Measurements from ENCODE around the gene ATAD2B. TPM values are rescaled to one million over a fixed set of nuclear protein-coding genes. Genes with fewer than 3 reads are reported as not detected.

ATAD2B gene
- total RNA-seq, 1 donor from 2014 or later, result 24.0 TPM

DNA sequence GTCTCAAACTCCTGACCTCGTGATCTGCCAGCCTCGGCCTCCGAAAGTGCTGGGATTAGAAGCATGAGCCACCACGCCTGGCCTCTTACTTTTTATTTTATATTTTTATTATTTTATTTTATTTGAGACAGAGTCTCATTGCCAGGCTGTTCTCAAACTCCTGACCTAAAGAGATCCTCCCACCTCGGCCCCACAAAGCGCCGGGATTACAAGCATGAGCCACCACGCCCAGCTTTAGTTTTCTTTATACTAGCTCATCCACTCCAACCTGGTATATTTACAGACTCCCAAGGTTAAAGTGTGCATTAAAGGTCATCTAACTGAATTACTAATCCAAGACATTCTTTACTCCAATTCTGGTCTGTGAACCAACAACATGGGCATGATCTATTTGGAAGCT, 26.8 kb downstream of the ATAD2B start:
- Histone ChIP-seq H3K27me3 (no peaks in the 10 kb centered on the region), H3K36me3 (no peaks in the 10 kb centered on the region), H3K27ac (no peak overlapping the region), H3K9me3 (no peaks in the 10 kb centered on the region), H3K4me1 (peaks cover 27% of the 10 kb centered on the region), H3K4me3 (no peak overlapping the region)
- DNase-seq, result no peak
- ATAC-seq, result no peak
- TF ChIP-seq, protein P1, sequence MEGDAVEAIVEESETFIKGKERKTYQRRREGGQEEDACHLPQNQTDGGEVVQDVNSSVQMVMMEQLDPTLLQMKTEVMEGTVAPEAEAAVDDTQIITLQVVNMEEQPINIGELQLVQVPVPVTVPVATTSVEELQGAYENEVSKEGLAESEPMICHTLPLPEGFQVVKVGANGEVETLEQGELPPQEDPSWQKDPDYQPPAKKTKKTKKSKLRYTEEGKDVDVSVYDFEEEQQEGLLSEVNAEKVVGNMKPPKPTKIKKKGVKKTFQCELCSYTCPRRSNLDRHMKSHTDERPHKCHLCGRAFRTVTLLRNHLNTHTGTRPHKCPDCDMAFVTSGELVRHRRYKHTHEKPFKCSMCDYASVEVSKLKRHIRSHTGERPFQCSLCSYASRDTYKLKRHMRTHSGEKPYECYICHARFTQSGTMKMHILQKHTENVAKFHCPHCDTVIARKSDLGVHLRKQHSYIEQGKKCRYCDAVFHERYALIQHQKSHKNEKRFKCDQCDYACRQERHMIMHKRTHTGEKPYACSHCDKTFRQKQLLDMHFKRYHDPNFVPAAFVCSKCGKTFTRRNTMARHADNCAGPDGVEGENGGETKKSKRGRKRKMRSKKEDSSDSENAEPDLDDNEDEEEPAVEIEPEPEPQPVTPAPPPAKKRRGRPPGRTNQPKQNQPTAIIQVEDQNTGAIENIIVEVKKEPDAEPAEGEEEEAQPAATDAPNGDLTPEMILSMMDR (IDR thresholded peaks at IDR 0.05), result no peak
- intact Hi-C loops (cut with DNase I), result no loop called here

GRCh38 chr2:23871206-23871605, 55.7 kb downstream of the ATAD2B start:
- TF ChIP-seq, protein P1 (IDR thresholded peaks at IDR 0.05), result no peak
- Histone ChIP-seq H3K4me3 (no peak overlapping the region), H3K36me3 (peaks cover 73% of the 10 kb centered on the region), H3K27me3 (no peaks in the 10 kb centered on the region), H3K4me1 (no peaks in the 10 kb centered on the region), H3K9me3 (no peaks in the 10 kb centered on the region), H3K27ac (no peak overlapping the region)
- intact Hi-C loops (cut with DNase I), result no loop called here
- no peak for DNase-seq
- no peak for ATAC-seq

DNA sequence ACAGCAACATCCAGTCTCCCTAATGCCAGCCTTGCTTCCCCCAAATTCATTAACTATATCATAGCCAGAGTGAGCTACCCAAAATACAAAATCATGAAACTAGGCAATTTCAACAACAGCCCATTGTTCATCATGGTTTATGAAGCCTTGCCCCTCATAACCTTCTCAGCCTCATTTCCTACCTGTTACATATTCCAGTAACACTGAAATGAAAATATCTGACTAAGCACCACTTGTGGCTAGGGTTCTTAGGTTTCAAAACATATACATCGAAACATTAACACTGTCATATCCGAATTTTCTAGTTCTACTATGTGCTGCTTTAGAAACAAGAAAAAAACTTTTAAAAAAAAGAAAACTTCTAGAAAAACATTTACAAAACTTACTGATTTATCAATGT, 59.5 kb downstream of the ATAD2B start:
- intact Hi-C loops (cut with DNase I), result no loop called here
- Histone ChIP-seq H3K9me3 (no peaks in the 10 kb centered on the region), H3K27me3 (no peaks in the 10 kb centered on the region), H3K4me1 (no peaks in the 10 kb centered on the region), H3K27ac (no peak overlapping the region), H3K36me3 (peaks cover 73% of the 10 kb centered on the region), H3K4me3 (no peak overlapping the region)
- no peak for DNase-seq
- ATAC-seq, result no peak
- TF ChIP-seq, protein P1 (IDR thresholded peaks at IDR 0.05), result no peak

DNA sequence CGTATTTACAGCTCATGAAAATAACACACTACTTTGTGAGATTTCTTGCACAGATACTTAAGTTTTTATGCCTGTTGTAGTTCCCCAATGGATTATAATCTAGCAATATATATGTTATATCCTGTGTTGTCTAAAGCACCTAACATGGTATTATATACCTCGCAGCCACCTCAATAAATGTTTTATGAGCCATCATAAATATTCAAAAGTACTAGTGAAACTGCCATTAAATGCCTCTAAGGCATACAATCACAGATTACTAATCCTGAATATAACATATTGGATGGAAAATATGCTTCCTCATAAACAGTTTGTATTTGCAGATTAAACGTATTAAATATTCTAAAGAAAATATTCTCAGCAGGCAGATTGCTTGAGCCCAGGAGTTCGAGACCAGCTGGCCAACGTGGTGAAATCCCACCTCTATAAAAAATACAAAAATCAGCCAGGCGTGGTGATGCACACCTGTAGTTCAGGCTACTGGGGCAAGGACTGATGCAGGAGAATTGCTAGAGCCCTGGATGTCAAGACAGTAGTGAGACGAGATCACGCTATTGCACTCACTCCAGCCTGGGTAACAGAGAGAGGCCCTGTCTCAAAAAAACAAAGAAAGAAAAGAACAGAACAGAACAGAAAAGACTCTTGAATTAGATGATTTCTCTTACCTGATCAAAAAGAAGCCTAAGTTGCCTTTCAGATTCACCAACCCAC, 64.1 kb downstream of the ATAD2B start:
- TF ChIP-seq, protein P1 (IDR thresholded peaks at IDR 0.05), result no peak
- peaks cover 73% of the 10 kb centered on the region for H3K36me3 ChIP-seq
- DNase-seq, result no peak
- H3K9me3 ChIP-seq, result no peaks in the 10 kb centered on the region
- H3K27me3 ChIP-seq, result no peaks in the 10 kb centered on the region
- no peak overlapping the region for H3K27ac ChIP-seq
- no peak for ATAC-seq
- intact Hi-C loops (cut with DNase I), result no loop called here
- H3K4me3 ChIP-seq, result no peak overlapping the region
- H3K4me1 ChIP-seq, result no peaks in the 10 kb centered on the region

DNA sequence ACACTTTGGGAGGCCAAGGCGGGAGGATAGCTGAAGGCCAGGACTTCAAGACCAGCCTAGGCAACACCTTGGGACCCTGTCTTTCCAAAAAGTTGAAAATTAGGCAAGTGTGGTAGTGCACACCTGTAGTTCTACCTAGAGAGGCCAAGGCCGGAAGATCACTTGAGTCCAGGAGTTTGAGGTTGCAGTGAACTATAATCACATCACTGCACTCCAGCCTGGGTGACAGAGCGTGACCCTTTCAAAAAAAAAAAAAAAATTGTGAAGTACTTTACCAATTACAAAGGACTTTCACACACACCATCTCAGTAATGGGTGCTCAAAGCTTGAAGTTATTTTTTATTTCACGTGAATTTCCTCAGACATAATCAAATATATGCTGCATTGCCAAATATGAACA, 65.0 kb downstream of the ATAD2B start:
- TF ChIP-seq, protein P1 (IDR thresholded peaks at IDR 0.05), result no peak
- Histone ChIP-seq H3K4me1 (no peaks in the 10 kb centered on the region), H3K4me3 (no peak overlapping the region), H3K27me3 (no peaks in the 10 kb centered on the region), H3K27ac (no peak overlapping the region), H3K9me3 (no peaks in the 10 kb centered on the region), H3K36me3 (peaks cover 68% of the 10 kb centered on the region)
- DNase-seq (no peak), ATAC-seq (no peak)
- intact Hi-C loops (cut with DNase I), result no loop called here

DNA sequence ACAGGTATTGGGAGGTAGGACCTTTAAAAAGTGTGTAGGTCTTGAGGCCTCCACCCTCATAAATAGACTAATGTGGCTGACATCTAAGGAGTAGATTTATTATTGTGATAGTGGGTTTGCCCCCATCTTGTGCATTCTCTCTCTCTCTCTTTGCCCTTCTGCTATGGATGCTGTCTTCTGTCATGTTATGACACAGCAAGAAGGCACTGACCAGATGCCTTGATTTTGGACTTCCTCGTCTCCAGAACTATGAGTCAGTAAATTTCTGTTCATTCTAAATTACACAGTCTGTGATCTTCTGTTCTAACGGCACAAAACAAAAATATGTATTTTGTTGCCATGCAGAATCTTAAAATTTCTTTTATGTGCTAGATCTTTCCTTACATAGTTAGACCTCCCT, 66.9 kb downstream of the ATAD2B start:
- Histone ChIP-seq H3K4me3 (no peak overlapping the region), H3K27ac (no peak overlapping the region), H3K36me3 (peaks cover 63% of the 10 kb centered on the region), H3K9me3 (no peaks in the 10 kb centered on the region), H3K27me3 (no peaks in the 10 kb centered on the region), H3K4me1 (no peaks in the 10 kb centered on the region)
- DNase-seq (no peak), ATAC-seq (no peak)
- intact Hi-C loops (cut with DNase I), result no loop called here
- TF ChIP-seq, protein P1 (IDR thresholded peaks at IDR 0.05), result no peak
